Astrocyte (in vitro differentiated cells and primary cell): ENCODE data around the gene SV2A. TPM values are rescaled to one million over a fixed set of nuclear protein-coding genes. Genes with fewer than 3 reads are reported as not detected.
"Not testable (repeated sequence)": the region's sequence is repeated elsewhere in the genome, so short reads cannot be mapped to it uniquely, and the experiment has no call there.

ENCODE experiments used
- DNase-seq: peaks from one replicate; pipeline ENCODE4 v3.0.0-alpha.2; 2010; ENCODE audit warnings: low read depth
- FAIRE-seq: peaks from 2 replicates; lab custom pipeline; 2011; peaks lifted over from hg19 to GRCh38; lab: Jason Lieb, UNC
- H2AFZ ChIP-seq: 2 replicates; pipeline ENCODE4 v1.6.0; 2012; ENCODE audit warnings: low read depth, low read length, inconsistent platforms
- H3K27ac ChIP-seq: 2 replicates; pipeline ENCODE4 v1.5.1; 2011; ENCODE audit warnings: low read depth, low read length, inconsistent platforms
- H3K27me3 ChIP-seq: 2 replicates; pipeline ENCODE4 v1.6.0; 2011; ENCODE audit warnings: low read length, inconsistent platforms; ENCODE audit not compliant: insufficient read depth
- H3K36me3 ChIP-seq: 2 replicates; pipeline ENCODE4 v1.5.1; 2011; ENCODE audit warnings: low read length, inconsistent platforms; ENCODE audit not compliant: insufficient read depth
- H3K4me1 ChIP-seq: 2 replicates; pipeline ENCODE4 v1.5.1; 2011; ENCODE audit warnings: low read length, inconsistent platforms; ENCODE audit not compliant: insufficient read depth
- H3K4me2 ChIP-seq: 2 replicates; pipeline ENCODE4 v1.6.0; 2012; ENCODE audit warnings: low read length, inconsistent platforms
- H3K4me3 ChIP-seq: 2 replicates; pipeline ENCODE4 v1.5.1; 2011; ENCODE audit warnings: low read depth, mild to moderate bottlenecking, low read length, inconsistent platforms; ENCODE audit not compliant: insufficient read depth
- H3K79me2 ChIP-seq: 2 replicates; pipeline ENCODE4 v1.6.0; 2012; ENCODE audit warnings: mild to moderate bottlenecking, low read length, inconsistent platforms; ENCODE audit not compliant: insufficient read depth
- H3K9ac ChIP-seq: 2 replicates; pipeline ENCODE4 v1.6.0; 2012; ENCODE audit warnings: mild to moderate bottlenecking, low read length, inconsistent platforms
- H3K9me3 ChIP-seq: 2 replicates; pipeline ENCODE4 v1.5.1; 2012; ENCODE audit warnings: low read depth, mild to moderate bottlenecking, low read length, inconsistent platforms; ENCODE audit not compliant: insufficient read depth
- H4K20me1 ChIP-seq: 2 replicates; pipeline ENCODE4 v1.6.0; 2012; ENCODE audit warnings: low read length, inconsistent platforms; ENCODE audit not compliant: insufficient read depth
- H3K27ac Mint-ChIP-seq: one replicate; pipeline ENCODE4 v1.8.0; 2021; ENCODE audit warnings: mild to moderate bottlenecking, mixed read lengths; ENCODE audit not compliant: unreplicated experiment
- H3K27me3 Mint-ChIP-seq: one replicate; pipeline ENCODE4 v1.8.0; 2021; ENCODE audit warnings: low read depth, mixed read lengths; ENCODE audit not compliant: unreplicated experiment
- H3K36me3 Mint-ChIP-seq: one replicate; pipeline ENCODE4 v1.8.0; 2021; ENCODE audit warnings: low read depth, mixed read lengths; ENCODE audit not compliant: unreplicated experiment
- H3K4me1 Mint-ChIP-seq: one replicate; pipeline ENCODE4 v1.8.0; 2021; ENCODE audit warnings: low read depth, mixed read lengths; ENCODE audit not compliant: unreplicated experiment
- H3K4me3 Mint-ChIP-seq: one replicate; pipeline ENCODE4 v1.8.0; 2021; ENCODE audit warnings: mild to moderate bottlenecking, moderate library complexity, mixed read lengths; ENCODE audit not compliant: unreplicated experiment
- H3K9me3 Mint-ChIP-seq: one replicate; pipeline ENCODE4 v1.8.0; 2021; ENCODE audit warnings: mild to moderate bottlenecking, mixed read lengths; ENCODE audit not compliant: unreplicated experiment
- EZH2 ChIP-seq: IDR thresholded peaks from 2 replicates; pipeline ENCODE4 v1.6.1; 2012; ENCODE audit warnings: mild to moderate bottlenecking, low read length, inconsistent platforms; ENCODE audit not compliant: insufficient read depth
- total RNA-seq: library from RNA; stranded (reverse); gene quantifications from 2 replicates; pipeline ENCODE4 v1.2.1, GENCODE V29; 2021
- TF ChIP-seq, protein P1 (sequence below): IDR thresholded peaks from 2 replicates; pipeline ENCODE4 v1.5.1; 2011; ENCODE audit warnings: low read depth, mild to moderate bottlenecking, inconsistent platforms, low read length, moderate library complexity; ENCODE audit not compliant: insufficient read depth

Gene SV2A
- total RNA-seq, 1 donor from 2014 or later, result 6.8 TPM

DNA sequence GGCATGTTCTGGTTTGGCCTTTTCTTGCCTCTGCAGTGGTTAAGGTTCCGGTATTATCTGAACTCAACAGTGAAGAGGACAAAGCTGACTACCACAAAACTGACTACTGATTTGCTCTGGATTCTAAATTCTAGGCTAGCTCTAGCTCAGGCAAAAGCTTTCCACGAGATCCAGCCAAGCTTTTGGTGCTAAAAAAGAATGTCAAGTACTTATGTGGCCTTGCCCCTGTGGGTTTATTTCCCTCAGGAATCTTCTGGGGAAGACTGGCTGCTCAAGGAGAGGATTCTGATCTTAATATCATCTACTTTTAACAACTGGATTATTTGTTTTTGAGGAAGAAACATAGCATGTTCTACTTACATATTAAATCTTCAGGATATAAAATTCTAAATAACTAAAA is 45.1 kb upstream of the SV2A start:
- no peaks in the 10 kb centered on the region for H3K4me1 ChIP-seq
- no peak overlapping the region for H3K4me3 ChIP-seq
- H3K9ac ChIP-seq, result no peak overlapping the region
- peaks cover 2% of the 10 kb centered on the region for H3K9me3 ChIP-seq
- no peak for FAIRE-seq
- TF ChIP-seq, protein P1, sequence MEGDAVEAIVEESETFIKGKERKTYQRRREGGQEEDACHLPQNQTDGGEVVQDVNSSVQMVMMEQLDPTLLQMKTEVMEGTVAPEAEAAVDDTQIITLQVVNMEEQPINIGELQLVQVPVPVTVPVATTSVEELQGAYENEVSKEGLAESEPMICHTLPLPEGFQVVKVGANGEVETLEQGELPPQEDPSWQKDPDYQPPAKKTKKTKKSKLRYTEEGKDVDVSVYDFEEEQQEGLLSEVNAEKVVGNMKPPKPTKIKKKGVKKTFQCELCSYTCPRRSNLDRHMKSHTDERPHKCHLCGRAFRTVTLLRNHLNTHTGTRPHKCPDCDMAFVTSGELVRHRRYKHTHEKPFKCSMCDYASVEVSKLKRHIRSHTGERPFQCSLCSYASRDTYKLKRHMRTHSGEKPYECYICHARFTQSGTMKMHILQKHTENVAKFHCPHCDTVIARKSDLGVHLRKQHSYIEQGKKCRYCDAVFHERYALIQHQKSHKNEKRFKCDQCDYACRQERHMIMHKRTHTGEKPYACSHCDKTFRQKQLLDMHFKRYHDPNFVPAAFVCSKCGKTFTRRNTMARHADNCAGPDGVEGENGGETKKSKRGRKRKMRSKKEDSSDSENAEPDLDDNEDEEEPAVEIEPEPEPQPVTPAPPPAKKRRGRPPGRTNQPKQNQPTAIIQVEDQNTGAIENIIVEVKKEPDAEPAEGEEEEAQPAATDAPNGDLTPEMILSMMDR, result no peak
- no peak for TF ChIP-seq EZH2
- peaks cover 6% of the 10 kb centered on the region for H3K9me3 Mint-ChIP-seq
- H3K27me3 ChIP-seq, result no peaks in the 10 kb centered on the region
- peak overlapping the region; percentile 77 for H3K27ac Mint-ChIP-seq
- H2AFZ ChIP-seq, result no peak overlapping the region
- H3K36me3 Mint-ChIP-seq, result peaks cover 18% of the 10 kb centered on the region
- H3K27ac ChIP-seq, result no peak overlapping the region
- H3K27me3 Mint-ChIP-seq, result no peaks in the 10 kb centered on the region
- no peak overlapping the region for H3K4me3 Mint-ChIP-seq
- H3K4me2 ChIP-seq, result no peak overlapping the region
- peaks cover 41% of the 10 kb centered on the region for H3K36me3 ChIP-seq
- peaks cover 16% of the 10 kb centered on the region for H3K4me1 Mint-ChIP-seq
- peaks cover 6% of the 10 kb centered on the region for H4K20me1 ChIP-seq
- DNase-seq, result peak; percentile 65
- H3K79me2 ChIP-seq, result peaks cover 3% of the 10 kb centered on the region

DNA sequence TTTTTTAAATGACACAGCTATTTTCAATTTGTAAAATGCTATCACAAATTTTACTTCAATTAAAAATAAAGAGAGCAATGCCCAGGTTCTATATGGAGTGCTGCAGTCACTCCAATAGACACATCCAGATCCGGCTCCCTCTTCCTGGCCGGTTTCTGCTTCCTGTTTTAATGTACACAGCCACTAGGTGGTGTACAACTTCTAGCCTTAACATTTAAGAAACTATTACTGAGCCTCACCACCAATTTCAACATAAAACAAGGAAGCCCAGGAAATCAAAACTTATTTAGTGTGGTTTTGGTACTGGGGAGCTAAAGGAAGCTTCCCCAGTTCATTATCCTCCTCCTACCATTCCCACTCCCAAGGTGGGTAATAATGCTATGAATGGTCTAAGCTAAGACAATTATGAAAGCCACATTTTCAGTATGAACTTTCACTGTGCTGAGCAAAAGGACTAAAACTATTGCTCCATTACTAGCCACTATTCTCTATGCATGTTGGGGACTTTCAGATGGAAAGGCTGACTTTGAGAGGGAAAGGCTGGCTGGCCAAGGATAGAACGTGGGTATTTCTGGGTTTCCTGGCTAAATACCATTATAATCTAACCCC is 44.5 kb upstream of the SV2A start:
- FAIRE-seq (no peak), DNase-seq (peak; percentile 57)
- Histone ChIP-seq H3K9me3 (peaks cover 4% of the 10 kb centered on the region), H3K27me3 (no peaks in the 10 kb centered on the region), H3K27ac (no peak overlapping the region), H3K4me2 (no peak overlapping the region), H3K4me1 (no peaks in the 10 kb centered on the region), H3K9ac (no peak overlapping the region), H2AFZ (no peak overlapping the region), H3K79me2 (peaks cover 3% of the 10 kb centered on the region), H3K36me3 (peaks cover 36% of the 10 kb centered on the region), H3K4me3 (no peak overlapping the region), H4K20me1 (peaks cover 6% of the 10 kb centered on the region)
- Mint-ChIP-seq H3K27me3 (no peaks in the 10 kb centered on the region), H3K9me3 (peaks cover 7% of the 10 kb centered on the region), H3K36me3 (peaks cover 23% of the 10 kb centered on the region), H3K4me1 (peaks cover 16% of the 10 kb centered on the region), H3K27ac (peak overlapping the region; percentile 77), H3K4me3 (no peak overlapping the region)
- TF ChIP-seq, protein P1, result peak; percentile 79
- no peak for TF ChIP-seq EZH2

DNA sequence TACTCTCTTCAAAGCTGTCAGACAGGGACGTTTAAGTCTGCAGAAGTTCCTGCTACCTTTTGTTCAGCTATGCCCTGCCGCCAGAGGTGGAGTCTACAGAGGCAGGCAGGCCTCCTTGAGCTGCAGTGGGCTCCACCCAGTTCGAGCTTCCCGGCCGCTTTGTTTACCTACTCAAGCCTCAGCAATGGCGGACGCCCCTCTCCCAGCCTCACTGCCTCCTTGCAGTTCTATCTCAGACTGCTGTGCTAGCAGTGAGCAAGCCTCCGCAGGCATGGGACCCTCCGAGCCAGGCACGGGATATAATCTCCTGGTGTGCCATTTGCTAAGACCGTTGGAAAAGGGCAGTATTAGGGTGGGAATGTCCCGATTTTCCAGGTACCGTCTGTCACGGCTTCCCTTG is 39.9 kb upstream of the SV2A start:
- H3K9me3 Mint-ChIP-seq, H3K4me1 Mint-ChIP-seq, H3K27me3 Mint-ChIP-seq: not testable (repeated sequence)

More for the DNA sequence above, 39.9 kb upstream of the SV2A start:
- H3K27me3 ChIP-seq, H2AFZ ChIP-seq, H4K20me1 ChIP-seq, H3K27ac Mint-ChIP-seq, H3K4me3 Mint-ChIP-seq, H3K4me3 ChIP-seq, FAIRE-seq, H3K9me3 ChIP-seq, H3K9ac ChIP-seq, DNase-seq, H3K4me1 ChIP-seq, H3K27ac ChIP-seq, H3K79me2 ChIP-seq, H3K4me2 ChIP-seq: not testable (repeated sequence)
- H3K36me3 Mint-ChIP-seq, result peaks cover 42% of the 10 kb centered on the region
- peaks cover 16% of the 10 kb centered on the region for H3K36me3 ChIP-seq
